NCI-H526 treated with DMSO at 0.1 percent for 48 hours (cell line): ENCODE data around the gene OR4B1.
"Not testable (repeated sequence)": the region's sequence is repeated elsewhere in the genome, so short reads cannot be mapped to it uniquely, and the experiment has no call there.

Experiments used
- DNase-seq: peaks from one replicate; lab custom pipeline; 2025; lab: John Stamatoyannopoulos, UW

Gene OR4B1, protein sequence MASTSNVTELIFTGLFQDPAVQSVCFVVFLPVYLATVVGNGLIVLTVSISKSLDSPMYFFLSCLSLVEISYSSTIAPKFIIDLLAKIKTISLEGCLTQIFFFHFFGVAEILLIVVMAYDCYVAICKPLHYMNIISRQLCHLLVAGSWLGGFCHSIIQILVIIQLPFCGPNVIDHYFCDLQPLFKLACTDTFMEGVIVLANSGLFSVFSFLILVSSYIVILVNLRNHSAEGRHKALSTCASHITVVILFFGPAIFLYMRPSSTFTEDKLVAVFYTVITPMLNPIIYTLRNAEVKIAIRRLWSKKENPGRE

DNA sequence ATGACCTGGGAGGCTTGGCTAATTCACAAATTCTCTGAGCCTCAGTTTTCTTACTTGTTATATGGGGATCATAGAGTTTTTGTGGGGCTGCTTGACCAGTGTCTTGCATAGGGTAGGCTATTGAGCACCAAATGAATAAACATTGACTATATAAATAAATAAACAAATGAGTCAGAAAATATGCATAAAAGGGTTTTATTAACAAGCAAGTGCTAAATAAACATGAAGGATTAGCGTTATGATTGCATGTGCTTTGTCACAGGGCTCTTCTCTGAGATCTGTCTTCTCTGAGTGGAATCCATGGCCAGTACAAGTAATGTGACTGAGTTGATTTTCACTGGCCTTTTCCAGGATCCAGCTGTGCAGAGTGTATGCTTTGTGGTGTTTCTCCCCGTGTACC lies at the start of gene OR4B1:
TSS of gene OR4B1 (plus strand) at position 301 of the 400 bp plus-strand sequence. CDS start at position 301, 0 bp downstream.
- no peak for DNase-seq

DNA sequence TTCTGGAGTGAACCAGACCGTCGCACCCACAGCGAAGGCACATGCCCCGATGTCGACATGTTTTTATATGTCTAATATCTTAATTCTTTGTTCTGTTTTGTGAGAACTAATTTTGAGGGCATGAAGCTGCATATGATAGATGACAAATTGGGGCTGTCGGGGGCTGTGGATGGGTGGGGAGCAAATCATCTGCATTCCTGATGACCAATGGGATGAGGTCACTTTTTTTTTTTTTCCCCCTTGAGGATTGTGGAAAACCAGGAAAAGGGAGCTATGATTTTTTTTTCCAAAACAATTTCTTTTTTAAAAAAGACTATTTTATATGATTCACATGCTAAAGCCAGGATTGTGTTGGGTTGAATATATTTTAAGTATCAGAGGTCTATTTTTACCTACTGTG lies 49.2 kb upstream of the OR4B1 start:
- no peak for DNase-seq

DNA sequence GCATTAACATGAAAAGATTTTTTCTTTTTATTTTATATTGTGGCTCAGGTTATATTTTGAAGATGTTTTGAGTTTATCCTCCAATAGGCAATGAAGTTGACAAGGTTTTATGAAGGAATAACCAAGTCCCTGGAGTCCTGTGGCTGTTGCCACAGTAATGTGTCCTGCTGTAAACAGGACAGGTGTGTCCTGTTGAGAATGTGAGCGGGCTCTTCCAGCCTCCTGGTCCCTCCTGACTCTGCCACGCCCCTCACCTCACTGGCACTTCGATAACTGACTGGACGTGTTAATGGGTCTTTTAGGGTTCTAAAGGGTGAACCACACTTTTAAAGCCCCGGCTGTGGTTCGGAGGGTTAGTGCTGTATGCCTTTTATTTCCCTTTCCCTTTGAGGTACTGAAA lies 47.8 kb upstream of the OR4B1 start:
- no peak for DNase-seq

DNA sequence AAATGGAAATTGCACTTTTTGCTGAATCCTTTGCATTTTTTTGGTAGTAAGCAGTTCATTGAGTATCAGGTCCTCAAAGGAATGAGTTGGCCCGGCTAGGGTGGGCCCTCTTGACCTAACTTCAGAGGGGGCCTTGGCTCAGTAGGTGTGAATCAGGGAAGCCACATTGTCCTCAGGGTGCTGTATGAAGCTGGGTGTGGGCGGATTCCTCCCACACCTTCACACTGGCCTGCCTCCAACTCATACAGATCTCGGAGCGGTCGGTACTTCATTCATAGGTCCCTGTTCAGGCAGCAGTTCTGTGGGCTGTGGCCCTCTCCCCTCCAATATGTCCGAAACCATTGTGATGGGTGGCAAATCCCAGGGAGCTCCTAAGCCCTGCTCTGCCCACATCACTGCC lies 47.4 kb upstream of the OR4B1 start:
- no peak for DNase-seq

DNA sequence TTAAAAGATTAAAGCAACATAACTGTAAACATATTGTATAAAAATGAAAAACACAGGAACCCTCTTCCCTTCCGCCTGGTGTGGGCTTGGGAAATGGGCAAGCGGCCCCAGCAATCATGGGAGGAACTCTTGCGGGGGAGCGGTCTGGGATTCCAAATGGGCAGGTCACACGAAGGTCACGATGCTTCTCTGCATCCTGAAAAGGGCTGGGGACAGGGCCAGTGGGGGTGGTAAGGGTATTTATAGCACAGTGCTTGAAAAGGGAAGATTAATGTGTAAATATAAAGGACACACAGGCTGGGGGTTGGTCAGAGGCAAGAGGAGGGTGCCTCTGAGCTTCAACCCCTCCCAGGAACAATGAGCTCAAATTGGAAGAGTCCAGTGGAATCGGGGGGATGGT lies 46.9 kb upstream of the OR4B1 start:
- DNase-seq, result no peak

DNA sequence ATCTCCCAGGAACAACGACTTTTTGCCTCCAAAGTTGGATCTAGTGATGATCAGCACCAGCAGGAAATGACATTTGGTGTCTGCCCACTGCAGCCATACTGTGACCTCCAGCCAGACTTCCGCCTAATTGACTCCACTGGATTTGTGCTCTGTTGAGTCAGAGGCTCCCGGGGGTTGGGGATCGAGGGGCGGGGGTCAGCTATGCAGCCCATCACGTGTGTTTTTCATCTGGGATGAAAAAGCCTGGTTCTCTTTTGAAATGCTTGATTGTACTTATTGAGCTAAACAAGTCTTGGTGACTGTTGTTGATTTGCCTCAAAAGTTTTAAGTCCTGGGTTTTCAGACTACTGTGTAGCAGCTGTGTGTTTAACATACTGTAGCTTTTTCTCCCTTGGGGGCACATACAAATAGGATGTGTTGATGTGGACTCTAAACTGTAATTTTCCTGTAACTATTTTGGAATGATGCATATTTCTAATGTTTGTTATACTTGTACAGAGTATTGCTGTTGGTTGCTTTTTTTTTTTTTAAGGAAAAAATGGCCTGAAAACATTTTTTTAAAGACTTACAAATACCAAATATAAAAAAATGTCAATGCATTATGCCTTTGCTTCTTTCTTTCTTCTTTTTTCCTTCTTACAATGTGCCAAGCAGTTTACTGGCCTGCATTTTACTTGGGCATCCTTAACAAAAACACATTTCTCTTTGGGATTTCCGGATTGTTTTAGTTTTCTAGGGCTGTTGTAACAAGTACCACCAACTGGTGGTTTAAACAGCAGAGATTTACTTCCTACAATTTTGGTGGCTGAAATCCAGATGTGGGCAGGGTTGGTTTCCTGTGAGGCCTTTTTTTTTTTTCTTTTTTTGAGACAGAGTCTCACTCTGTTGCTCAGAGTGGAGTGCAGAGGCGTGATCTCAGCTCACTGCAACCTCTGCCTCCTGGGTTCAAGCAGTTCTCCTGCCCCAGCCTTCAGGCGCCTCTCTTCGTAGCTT lies 46.1 kb upstream of the OR4B1 start:
- no peak for DNase-seq

DNA sequence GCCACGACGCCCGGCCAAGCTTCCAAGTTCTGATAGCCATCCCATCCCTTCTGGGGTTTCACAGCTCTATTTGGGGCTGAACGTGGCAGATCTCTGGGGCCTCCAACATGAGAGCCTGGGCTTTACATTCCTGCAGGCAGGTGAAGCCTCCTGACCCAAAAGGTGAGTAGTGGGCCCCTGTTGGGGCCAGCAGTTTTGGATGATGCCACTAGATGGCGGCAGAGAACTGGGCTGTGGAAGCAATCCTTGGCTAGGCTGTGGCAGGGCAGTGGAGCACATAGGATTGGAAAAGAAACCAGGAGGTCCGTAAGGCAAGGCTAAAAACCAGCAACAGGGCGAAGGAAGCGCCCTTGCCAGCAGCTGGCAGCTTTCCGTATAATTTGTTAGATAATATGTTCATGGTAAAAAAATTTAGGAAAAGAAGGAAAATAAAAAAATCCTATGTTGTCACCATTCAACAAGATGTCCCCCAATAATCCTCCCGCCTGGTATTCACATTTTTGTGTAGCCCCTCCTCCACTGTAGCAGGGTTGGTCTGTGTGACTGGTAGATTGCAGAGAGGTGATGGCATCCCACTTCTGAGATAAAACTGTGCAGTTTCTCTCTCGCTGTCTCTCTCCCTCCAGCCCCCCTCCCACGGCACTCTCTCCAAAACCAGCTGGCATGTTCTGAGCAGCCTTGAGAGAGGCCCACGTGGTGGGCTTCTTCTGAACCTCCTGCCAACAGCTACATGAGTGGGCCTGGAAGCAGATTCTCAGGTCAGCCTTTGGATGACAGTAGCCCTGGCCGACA lies 43.6 kb upstream of the OR4B1 start:
- DNase-seq, result peak; percentile 28

DNA sequence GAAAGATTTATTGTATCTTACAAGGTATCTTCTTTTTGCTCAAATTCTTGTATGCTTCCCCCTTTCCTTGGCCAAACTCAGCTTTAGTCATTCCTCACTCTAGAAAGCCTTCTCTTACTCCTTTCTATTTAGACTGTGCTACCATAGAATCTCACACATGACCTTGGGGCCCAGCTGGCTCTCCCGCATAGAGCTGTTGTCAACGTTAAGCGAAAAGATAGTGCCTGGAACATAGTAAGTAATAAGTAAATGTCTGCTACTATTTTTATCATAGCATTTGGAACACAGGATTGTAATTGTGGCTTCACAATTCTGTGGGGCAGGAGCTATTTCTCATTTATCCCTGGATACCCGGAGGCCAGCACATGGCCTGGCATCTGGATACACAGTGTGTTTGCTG lies 38.9 kb upstream of the OR4B1 start:
- DNase-seq, result no peak

DNA sequence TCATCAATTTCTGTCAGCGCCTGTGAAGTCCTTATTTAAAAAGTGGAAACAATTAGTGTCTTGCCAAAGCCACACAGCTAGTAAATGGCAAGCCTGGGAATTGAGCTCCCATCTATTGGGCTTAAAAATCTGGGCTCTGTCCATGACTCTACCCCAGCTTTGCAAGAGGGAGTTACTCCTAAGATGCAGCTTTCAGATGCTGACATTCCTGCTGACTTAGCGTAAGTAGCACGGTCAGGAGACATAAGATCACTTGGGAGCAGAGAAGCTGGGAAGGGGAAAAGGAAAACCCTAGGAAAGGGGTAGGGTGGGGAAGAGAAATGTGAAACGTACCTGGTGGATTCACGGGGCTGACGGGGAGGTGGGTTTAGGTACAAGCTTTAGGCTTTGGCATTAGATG lies 36.0 kb upstream of the OR4B1 start:
- no peak for DNase-seq

DNA sequence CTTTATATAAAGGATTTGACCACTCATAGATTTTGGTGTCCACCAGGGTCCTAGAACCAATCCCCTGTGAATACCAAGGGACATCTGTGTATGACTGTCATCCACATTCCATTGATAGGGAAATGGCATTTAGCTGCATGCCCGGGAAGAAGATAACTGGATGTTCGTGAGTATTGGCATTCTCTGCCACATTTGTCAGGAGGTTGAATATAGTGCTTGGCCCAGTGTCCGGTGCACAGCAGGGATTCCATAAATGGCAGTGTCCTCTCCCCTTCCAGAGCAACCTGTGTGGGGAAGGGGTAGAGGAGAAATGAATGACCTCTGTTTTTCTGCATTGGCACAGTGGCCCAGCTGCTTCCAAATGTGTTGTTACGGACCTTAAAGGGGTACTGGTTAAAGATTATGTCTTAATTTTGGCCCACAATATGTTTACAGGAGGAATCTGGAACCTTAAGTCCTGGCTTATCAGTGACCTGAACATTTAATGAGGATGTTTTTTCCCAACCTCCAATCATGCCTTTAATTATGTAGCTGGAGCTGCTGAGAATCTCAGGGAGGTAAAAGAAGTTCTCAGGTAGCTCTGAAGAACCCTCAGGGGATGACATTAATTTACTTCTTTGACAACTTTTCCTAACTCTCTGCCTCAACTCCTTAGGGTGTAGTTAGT lies 33.6 kb upstream of the OR4B1 start:
- DNase-seq, result no peak

DNA sequence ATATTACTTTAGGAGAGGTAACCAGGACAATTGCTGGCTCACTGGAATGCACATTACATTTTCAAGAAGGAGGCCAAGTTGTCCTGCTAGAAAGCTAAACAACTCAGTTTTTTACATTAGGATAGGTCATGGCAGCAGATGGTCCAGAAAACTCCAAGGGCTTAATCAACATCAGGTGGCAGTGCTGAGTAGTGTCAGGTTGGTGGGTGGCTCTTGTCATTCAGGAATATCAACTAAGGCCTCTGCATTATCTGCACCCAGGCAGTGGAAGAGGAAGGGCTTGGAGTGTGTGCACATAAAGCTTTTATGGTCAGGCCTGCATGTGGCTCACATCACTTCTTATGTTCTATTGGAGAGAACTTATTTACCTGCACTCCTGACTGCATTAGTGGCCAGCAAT lies 32.2 kb upstream of the OR4B1 start:
- DNase-seq, result no peak

DNA sequence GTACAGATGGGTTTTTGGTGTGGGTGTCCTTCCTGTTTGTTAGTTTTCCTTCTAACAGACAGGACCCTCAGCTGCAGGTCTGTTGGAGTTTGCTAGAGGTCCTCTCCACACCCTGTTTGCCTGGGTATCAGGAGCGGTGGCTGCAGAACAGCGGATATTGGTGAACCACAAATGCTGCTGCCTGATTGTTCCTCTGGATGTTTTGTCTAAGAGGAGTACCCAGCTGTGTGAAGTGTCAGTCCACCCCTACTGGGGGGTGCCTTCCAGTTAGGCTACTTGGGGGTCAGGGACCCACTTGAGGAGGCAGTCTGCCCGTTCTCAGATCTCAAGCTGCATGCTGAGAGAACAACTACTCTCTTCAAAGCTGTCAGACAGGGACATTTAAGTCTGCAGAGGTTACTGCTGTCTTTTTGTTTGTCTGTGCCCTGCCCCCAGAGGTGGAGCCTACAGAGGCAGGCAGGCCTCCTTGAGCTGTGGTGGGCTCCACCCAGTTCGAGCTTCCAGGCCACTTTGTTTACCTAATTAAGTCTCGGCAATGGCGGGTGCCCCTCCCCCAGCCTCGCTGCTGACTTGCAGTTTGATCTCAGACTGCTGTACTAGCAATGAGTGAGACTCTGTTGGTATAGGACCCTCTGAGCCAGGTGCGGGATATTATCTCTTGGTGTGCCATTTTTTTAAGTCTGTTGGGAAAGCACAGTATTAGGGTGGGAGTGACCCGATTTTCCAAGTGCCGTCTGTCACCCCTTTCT lies 25.5 kb upstream of the OR4B1 start:
- DNase-seq, result peak; percentile 9

DNA sequence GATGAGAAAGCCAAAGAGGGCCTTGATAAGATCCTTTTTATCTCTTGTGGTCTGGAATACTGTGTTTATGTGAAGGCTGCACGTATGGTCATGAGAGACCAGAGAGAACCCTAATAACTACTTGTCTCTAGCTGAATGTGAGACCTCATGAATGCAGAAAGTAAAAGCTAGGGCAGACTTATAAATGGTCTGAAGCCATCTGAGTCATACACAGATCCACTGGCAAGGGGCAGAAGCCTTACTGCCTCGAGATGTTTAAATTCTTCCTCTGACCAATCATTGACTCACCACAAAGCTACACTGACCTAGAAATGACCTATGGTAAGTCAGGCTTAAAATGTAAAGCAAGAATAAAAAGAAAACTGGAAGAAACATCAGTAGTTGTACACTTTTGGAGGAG lies 22.7 kb upstream of the OR4B1 start:
- DNase-seq, result no peak

DNA sequence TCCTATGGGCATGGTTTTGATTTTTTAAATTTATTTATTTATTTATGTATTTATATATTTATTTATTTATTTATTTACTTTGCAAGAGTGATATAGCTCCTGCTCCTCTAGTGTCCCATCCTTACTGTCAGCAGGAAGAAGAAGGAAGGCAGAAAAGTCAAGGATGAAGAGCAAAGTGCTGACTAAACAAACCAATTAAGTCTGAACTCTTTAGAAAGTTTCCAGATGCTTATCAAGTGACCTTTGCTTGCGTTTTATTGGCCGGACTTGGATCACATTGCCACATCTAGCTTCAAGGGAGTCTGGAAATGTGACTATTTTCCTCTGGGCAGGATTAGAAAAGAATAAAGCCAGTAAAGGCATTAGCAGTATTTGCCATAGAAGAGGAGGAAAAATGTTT lies 8.7 kb upstream of the OR4B1 start:
- no peak for DNase-seq

DNA sequence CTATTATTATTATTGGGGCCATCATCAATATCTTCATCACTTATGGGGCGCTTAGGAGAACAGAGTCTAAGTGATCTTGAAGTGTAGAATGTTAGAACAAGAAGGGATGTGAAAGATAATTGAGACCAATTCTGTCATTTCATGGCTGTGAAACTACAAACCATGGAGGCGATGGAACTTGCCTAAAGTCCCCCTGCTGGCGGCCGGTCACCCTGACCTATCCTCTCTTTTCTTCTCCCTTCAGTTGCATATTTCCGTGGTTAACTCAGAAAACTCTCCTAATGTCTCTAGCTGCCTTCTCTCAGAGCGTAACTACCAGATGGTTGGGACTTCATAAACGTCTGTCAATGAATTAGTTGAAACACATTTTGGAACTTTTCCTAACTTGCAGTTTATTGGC lies 6.6 kb upstream of the OR4B1 start:
- DNase-seq, result no peak

DNA sequence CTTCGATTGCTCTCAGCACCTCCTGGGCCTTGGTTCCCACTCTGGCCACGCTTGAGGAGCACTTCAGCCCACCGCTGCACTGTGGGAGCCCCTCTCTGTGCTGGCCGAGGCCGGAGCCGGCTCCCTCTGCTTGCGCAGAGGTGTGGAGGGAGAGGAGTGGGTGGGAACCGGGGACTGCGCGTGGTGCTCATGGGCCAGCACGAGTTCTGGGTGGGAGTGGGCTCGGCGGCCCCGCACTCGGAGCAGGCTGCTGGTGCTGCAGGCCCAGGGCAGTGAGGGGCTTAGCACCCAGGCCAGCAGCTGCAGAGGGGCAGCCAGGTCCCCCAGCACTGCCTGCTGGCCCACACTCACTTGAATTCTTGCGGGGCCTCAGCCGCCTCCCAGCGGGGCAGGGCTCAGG lies 12.2 kb downstream of the OR4B1 start:
- DNase-seq, result no peak

DNA sequence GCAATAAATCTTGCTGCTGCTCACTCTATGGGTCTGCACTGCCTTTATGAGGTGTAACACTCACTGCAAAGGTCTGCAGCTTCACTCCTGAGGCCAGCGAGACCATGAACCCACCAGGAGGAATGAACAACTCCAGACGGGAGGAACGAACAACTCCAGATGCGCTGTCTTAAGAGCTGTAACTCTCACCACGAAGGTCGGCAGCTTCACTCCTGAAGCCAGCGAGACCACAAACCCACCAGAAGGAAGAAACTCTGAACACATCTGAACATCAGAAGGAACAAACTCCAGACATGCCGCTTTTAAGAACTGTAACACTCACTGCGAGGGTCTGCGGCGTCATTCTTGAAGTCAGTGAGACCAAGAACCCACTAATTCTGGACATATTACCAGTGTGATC lies 13.4 kb downstream of the OR4B1 start:
- DNase-seq, result not testable (repeated sequence)

DNA sequence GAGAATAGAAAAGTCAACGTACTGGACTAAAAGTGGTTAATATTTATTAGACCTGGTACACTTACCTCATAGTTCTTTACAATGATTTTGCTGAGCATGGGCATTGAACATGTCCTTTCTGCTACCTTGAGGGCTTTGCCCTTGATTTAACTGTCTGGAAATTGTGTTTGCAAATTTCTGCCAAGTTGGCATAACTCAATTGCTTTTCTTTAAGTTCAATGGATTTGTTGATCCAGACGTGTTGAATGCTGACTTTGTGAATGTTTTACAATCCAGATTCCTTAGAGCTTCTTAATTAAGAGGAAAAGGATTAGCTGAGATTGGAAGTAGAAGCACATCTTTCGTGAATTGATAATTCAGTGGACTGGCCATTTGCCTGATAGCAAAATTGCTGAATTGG lies 21.1 kb downstream of the OR4B1 start:
- DNase-seq, result no peak

DNA sequence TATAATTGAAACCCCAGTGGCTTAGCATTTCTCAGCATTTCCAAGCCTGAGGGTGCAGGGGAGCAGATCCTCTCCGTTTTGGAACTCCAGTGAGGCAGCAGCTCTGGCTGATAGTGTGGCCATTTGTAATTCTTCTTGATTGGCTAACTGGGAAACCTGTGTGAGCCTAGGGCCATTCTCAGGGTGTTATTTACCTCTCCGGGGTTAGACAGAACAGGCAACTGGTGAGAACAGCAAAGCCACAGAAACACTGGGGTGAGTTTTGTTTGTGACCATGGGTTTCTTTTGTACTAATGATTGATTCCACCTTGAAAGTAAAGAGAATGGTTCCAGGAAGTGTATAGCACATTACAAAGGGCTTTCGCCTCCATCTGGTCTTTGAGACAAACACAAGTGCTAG lies 25.9 kb downstream of the OR4B1 start:
- no peak for DNase-seq

DNA sequence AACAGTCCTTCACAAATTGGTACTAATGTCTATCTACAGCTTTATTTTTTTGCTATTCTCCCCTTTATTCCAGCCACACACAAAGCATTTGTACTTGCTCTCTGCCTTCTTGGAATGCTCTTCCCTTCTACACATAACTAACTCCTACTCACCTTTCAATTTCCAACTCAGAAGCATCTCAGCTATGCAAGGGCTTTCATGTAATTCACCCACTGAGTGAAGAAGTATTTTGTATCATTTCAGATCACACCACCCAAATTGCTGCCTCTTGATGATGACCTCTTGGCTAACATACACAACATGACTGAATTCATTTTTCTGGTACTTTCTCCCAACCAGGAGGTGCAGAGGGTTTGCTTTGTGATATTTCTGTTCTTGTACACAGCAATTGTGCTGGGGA lies 28.2 kb downstream of the OR4B1 start, which contains the start of gene OR4X2:
TSS of gene OR4X2 (plus strand) at position 301 of the 400 bp plus-strand sequence. CDS start at position 301, 0 bp downstream.
- no peak for DNase-seq

DNA sequence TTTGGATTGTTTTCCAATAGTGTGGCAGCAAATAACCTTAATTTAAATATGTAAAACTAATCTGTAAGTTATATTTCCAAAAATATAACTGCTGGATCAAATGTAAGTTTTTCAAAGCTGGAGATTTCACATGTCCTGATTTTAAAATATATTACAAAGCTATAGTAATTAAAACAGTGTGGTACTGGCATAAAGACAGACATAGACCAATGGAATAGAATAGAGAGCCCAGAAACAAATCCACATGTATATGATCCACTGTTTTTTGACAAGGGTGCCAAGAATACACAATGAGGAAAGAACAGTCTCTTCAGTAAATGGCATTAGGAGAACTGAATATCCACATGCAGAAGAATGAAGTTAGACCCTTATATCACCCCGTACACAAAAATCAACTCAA lies 32.3 kb downstream of the OR4B1 start:
- no peak for DNase-seq
